Measurements from ENCODE around the gene DGKB. TPM values are rescaled to one million over a fixed set of nuclear protein-coding genes. Genes with fewer than 3 reads are reported as not detected.

Gene DGKB
- total RNA-seq, 1 donor: not detected

DNA sequence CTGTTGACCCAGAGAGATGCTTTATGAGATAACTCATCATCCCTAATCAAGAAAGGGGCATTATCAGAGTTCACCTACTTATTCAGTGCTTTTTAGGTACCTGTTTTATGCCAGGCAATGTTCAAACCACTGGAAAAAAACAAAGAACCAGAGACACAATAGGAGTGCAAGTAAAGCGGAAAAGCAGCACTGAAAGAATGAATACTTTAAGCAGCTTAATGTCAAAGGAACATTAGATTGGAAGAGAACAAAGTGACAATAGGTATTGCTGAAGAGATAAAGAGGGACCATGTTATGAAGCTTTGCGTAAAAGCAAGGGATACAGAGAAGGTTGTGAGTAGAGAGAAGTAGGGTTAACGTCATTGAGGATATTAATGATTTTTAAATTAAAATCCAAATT, 11.3 kb downstream of the DGKB start:
- no peaks in the 10 kb centered on the region for H3K4me1 ChIP-seq (ENCODE audit: insufficient read depth, low read length)
- H3K9me3 ChIP-seq (ENCODE audit: low read depth, low read length): no peaks in the 10 kb centered on the region
- no peaks in the 10 kb centered on the region for H3K27me3 ChIP-seq (ENCODE audit: insufficient read depth, low read length)
- no peak overlapping the region for H3K4me3 ChIP-seq (ENCODE audit: low read length)

DNA sequence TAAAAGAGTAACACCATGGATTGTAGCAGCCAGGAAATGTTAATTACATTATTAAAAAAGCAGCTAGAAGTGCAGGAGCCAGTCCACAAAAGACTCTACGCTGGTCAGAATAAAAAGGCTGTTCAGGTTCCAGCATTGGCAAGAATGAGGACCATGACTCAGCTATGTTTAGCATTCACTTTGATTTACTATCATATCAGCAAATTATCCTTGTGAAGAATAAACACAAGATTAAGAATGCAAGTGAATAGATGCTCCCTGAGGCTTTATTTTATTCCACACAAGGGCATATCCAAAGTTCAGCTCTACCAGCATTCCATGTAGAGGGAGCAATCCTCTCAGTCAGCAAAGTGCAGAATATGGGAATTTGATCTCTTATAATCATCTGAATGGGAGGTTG, 13.6 kb downstream of the DGKB start:
- no peaks in the 10 kb centered on the region for H3K27me3 ChIP-seq (ENCODE audit: insufficient read depth, low read length)
- H3K4me3 ChIP-seq (ENCODE audit: low read length): no peak overlapping the region
- no peaks in the 10 kb centered on the region for H3K9me3 ChIP-seq (ENCODE audit: low read depth, low read length)
- H3K4me1 ChIP-seq (ENCODE audit: insufficient read depth, low read length): no peaks in the 10 kb centered on the region

DNA sequence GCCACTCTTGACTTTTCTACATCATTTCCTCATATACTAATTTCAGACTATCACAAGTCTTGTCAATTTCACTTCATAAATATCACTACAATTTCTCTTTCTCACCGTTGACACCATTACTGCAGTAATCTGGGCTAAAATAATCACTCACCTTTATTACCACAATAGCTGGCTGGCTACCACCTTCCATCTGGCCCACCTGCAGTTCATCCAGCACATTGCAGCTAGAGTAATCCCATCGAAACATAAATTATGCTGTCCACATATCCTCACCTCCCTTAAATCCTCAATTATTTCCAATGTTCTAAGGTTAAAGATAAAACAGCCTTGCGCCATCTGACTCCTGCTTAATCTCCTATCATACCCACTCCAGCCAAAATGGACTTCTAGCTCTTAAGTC, 16.0 kb downstream of the DGKB start:
- H3K4me1 ChIP-seq (ENCODE audit: insufficient read depth, low read length): no peaks in the 10 kb centered on the region
- no peak overlapping the region for H3K4me3 ChIP-seq (ENCODE audit: low read length)
- H3K9me3 ChIP-seq (ENCODE audit: low read depth, low read length): no peaks in the 10 kb centered on the region
- no peaks in the 10 kb centered on the region for H3K27me3 ChIP-seq (ENCODE audit: insufficient read depth, low read length)

DNA sequence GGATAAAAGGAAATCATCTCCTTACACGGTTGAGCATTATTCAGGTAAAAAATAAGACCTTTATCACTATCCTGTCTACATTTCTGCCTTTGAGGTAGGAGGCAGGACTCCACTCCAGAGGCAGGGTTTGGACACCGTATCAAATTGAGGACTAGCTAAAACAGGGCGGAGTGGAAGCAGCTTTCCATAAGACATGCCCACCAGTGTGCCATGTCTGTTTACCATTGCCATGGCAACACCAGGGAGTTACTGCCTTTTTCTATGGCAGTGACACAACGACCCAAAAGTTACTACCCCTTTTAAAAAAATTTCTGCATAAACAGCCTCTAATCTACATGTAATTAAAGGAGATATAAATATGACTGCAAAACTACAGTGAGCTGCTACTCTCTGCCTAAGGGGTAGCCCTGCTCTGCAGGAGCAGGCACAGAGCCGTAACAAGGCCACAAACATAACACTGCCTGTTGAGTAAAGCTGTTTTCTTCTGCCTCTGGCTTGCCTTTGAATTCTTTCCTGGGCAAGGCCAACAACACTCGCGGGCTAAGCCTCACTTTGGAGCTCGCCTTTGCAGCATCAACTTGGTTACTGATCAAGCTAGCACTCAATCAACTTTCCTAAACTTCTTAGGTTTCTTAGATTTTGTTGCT, 26.5 kb downstream of the DGKB start:
- no peaks in the 10 kb centered on the region for H3K4me1 ChIP-seq (ENCODE audit: insufficient read depth, low read length)

DNA sequence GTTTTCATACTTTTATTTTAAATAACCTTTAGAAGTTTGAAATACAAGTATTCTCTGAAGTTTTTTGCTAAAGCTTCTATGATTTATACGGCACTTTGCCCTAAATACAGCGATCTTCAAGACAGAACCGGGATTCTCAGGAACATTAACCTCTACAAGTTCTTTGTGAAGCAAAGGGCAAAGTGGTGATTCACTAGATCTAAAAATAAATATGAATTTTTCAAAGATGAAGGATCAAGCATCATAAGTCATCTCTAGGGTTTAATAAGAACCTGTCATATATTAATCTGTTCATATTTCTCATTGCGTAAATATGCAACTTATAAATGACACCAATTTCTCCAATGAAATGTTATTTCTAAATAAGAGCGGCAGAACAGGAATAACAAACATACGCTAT, 30.7 kb downstream of the DGKB start:
- H3K4me3 ChIP-seq (ENCODE audit: low read length): no peak overlapping the region

More for the DNA sequence above, 26.5 kb downstream of the DGKB start:
- Histone ChIP-seq H3K4me3 (ENCODE audit: low read length) (no peak overlapping the region), H3K27me3 (ENCODE audit: insufficient read depth, low read length) (no peaks in the 10 kb centered on the region), H3K9me3 (ENCODE audit: low read depth, low read length) (no peaks in the 10 kb centered on the region)

DNA sequence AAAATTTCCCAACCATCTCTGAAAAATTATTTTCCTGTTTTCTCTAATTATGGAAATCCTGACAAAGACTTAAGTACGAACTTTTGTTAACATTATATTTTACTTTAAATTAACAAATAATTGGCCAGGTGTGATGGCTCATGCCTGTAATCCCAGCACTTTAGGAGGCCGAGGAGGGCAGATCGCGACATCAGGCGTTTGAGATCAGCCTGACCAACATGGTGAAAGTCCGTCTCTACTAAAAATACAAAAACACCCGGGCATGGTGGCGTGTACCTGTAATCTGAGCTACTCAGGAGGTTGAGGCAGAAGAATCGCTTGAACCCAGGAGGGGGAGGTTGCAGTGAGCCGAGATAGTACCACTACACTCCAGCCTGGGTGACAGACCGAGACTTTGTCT, 32.2 kb downstream of the DGKB start:
- Histone ChIP-seq H3K27me3 (ENCODE audit: insufficient read depth, low read length) (no peaks in the 10 kb centered on the region), H3K4me1 (ENCODE audit: insufficient read depth, low read length) (no peaks in the 10 kb centered on the region), H3K4me3 (ENCODE audit: low read length) (no peak overlapping the region), H3K9me3 (ENCODE audit: low read depth, low read length) (no peaks in the 10 kb centered on the region)

More for the DNA sequence above, 30.7 kb downstream of the DGKB start:
- Histone ChIP-seq H3K27me3 (ENCODE audit: insufficient read depth, low read length) (no peaks in the 10 kb centered on the region), H3K4me1 (ENCODE audit: insufficient read depth, low read length) (no peaks in the 10 kb centered on the region), H3K9me3 (ENCODE audit: low read depth, low read length) (no peaks in the 10 kb centered on the region)

DNA sequence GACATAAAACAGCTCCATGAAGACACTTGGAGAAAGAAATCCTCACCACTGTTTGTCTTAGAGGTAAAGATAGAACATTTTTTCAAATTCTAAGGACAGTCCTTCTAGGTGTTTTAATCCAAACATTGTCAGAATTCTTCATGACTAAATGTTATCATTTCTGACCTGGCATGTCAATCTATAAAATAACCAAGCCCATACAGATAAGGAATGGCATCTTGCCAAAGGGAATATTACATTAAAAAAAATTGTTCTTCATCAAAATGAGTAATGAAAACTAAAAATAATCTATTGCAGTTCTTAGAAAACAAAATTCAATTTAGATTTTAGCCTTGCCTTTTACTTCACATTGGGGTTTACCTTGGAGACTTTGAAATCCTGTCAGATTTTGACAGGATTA, 33.6 kb downstream of the DGKB start:
- no peak overlapping the region for H3K4me3 ChIP-seq (ENCODE audit: low read length)
- H3K4me1 ChIP-seq (ENCODE audit: insufficient read depth, low read length): no peaks in the 10 kb centered on the region
- no peaks in the 10 kb centered on the region for H3K9me3 ChIP-seq (ENCODE audit: low read depth, low read length)
- no peaks in the 10 kb centered on the region for H3K27me3 ChIP-seq (ENCODE audit: insufficient read depth, low read length)

DNA sequence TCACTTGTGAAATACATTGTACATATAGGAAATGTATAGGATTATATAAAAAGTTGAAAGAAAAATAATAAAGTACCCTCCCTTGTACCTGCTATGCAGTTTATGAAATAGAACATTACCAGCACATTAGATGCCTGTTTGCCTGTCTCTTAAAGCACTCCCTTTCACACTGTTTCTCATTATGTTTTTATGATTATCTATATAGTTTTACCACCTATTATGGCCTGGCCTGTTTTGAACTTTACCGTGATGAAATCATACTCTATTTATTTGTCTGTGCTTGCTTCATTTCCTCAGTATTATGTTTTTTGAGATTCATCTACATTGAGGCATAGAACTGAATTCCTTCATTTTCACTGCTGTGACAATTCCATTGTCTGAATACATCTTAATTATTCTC, 41.1 kb downstream of the DGKB start:
- no peaks in the 10 kb centered on the region for H3K9me3 ChIP-seq (ENCODE audit: low read depth, low read length)
- H3K4me3 ChIP-seq (ENCODE audit: low read length): no peak overlapping the region
- H3K27me3 ChIP-seq (ENCODE audit: insufficient read depth, low read length): no peaks in the 10 kb centered on the region
- H3K4me1 ChIP-seq (ENCODE audit: insufficient read depth, low read length): no peaks in the 10 kb centered on the region

DNA sequence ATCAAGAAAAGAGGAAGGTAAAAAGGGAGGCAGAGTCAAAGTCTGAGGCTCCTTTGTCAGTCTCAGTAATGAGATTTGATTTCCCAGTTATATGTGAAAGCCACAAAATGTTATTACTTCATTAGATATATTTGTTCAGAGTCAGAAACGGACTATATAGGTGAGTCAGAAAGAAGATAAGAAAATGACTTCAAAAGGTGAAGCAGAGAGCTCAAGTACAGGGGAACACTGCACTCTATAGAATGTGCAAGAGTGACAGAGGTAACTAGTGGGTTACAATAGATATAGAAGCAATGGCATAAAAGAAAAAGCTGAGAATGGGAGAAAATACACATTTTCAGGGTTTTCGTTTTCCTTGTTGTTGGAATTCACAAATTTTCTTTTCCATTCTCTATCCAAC, 43.3 kb downstream of the DGKB start:
- H3K9me3 ChIP-seq (ENCODE audit: low read depth, low read length): no peaks in the 10 kb centered on the region
- no peaks in the 10 kb centered on the region for H3K4me1 ChIP-seq (ENCODE audit: insufficient read depth, low read length)
- no peaks in the 10 kb centered on the region for H3K27me3 ChIP-seq (ENCODE audit: insufficient read depth, low read length)
- H3K4me3 ChIP-seq (ENCODE audit: low read length): no peak overlapping the region

DNA sequence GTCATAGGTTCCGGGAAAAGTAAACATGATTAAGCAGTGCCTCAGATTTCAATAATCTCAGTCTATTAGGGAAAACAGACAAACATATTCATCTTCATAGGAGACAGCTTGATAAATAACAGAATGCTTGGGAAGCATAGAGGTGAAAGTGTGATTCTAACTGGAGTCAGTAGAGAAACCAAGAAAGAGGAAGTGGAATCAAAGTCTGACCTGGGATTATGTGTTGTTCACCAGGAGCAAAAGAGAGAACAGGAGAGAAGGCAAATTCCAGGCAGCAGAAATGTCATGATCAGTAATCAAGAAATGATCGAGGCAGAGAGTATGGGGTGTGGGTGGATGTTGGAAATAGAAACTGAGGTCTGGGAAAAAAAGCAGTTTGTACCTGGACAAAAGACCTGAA, 43.7 kb downstream of the DGKB start:
- no peaks in the 10 kb centered on the region for H3K9me3 ChIP-seq (ENCODE audit: low read depth, low read length)
- no peaks in the 10 kb centered on the region for H3K27me3 ChIP-seq (ENCODE audit: insufficient read depth, low read length)
- H3K4me1 ChIP-seq (ENCODE audit: insufficient read depth, low read length): no peaks in the 10 kb centered on the region
- H3K4me3 ChIP-seq (ENCODE audit: low read length): no peak overlapping the region

DNA sequence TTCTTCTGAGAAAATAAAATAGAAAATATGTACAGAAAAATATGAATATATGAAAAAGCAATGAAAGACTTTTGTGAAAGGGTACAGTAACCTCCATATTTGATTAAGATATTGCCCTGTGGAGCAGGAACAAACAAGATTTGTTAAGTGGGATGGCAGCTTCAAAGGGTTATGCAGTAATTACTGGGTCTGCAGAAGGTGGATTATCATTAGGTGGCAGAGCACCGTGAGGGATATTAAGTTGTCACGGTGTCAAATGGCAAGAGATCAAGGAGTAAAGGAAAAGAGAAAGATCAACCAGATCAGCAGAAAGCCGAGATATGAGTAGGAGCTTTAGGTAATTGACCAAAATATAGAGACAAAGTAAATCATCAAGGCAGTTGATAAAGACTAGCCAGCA, 44.1 kb downstream of the DGKB start:
- Histone ChIP-seq H3K4me1 (ENCODE audit: insufficient read depth, low read length) (no peaks in the 10 kb centered on the region), H3K27me3 (ENCODE audit: insufficient read depth, low read length) (no peaks in the 10 kb centered on the region), H3K4me3 (ENCODE audit: low read length) (no peak overlapping the region), H3K9me3 (ENCODE audit: low read depth, low read length) (no peaks in the 10 kb centered on the region)

DNA sequence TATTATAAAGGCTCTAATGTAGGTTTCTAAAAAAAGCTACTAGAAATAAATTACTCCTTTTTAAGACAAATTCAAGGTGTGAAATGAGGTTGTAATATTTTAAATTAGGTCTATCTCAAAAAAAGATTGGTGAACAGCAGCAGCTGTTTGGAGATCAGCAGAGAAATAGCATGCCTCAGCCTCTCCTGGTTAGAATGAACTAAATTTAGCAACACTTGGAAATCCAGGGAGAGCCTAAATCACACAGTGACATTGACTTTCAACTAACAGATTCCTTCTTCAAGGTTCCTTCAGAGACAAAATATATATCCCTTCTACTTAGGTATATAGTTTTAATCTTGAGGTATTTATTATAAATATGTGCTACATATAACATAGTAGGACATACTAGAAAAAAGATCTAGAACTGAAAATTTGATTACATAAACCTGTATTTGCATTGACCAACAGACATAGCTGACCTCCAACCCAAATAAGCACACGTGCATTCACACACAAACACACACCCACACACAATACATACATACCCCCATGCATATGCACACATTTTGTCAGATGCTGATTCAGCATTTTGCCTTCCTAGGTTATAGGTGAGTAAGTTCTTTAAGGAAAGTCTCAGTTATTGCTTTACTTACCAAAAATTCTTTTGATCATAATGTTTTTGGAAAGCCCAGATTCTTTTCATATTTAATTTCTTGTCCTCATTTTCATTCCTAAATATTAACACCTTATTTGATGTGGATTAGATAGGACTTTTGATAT, 47.3 kb downstream of the DGKB start:
- Histone ChIP-seq H3K9me3 (ENCODE audit: low read depth, low read length) (no peaks in the 10 kb centered on the region), H3K4me3 (ENCODE audit: low read length) (no peak overlapping the region), H3K27me3 (ENCODE audit: insufficient read depth, low read length) (no peaks in the 10 kb centered on the region), H3K4me1 (ENCODE audit: insufficient read depth, low read length) (no peaks in the 10 kb centered on the region)

DNA sequence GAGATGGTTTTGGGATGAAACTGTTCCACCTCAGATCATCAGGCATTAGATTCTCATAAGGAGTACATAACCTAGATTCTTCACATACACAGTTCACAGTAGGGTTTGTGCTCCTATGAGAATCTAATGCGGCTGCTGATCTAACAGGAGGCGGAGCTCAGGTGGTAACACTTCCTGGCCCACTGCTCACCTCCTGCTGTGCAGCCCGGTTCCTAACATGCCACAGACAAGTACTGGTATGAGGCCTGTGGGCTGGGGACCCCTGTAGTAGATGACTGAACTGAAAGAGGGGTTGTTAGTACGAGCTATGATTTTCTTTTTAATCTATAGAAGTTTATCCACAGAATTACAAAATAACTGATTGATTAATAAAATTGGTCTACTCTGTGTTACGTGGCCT, 48.1 kb downstream of the DGKB start:
- Histone ChIP-seq H3K9me3 (ENCODE audit: low read depth, low read length) (no peaks in the 10 kb centered on the region), H3K27me3 (ENCODE audit: insufficient read depth, low read length) (no peaks in the 10 kb centered on the region), H3K4me3 (ENCODE audit: low read length) (no peak overlapping the region), H3K4me1 (ENCODE audit: insufficient read depth, low read length) (no peaks in the 10 kb centered on the region)

DNA sequence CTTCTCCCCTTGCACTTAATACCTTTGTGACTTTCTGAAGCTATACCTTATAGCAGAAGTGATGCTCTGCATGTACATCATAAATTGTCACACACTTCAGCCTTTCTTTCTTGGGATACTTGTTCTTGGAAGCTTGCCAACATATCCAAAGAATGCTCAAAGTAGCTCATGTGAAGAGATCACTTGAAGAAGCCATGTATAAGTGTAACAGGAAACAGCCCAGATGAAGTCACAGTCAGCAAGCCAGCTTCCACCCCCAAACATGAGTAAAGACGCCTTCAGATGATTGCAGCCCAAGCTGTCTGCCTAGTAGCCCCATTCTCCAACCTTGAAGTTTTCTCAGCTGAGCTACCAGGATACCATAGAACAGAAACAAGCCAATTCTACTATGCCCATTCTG, 50.9 kb downstream of the DGKB start:
- no peaks in the 10 kb centered on the region for H3K4me1 ChIP-seq (ENCODE audit: insufficient read depth, low read length)
- no peak overlapping the region for H3K4me3 ChIP-seq (ENCODE audit: low read length)
- no peaks in the 10 kb centered on the region for H3K9me3 ChIP-seq (ENCODE audit: low read depth, low read length)
- no peaks in the 10 kb centered on the region for H3K27me3 ChIP-seq (ENCODE audit: insufficient read depth, low read length)

DNA sequence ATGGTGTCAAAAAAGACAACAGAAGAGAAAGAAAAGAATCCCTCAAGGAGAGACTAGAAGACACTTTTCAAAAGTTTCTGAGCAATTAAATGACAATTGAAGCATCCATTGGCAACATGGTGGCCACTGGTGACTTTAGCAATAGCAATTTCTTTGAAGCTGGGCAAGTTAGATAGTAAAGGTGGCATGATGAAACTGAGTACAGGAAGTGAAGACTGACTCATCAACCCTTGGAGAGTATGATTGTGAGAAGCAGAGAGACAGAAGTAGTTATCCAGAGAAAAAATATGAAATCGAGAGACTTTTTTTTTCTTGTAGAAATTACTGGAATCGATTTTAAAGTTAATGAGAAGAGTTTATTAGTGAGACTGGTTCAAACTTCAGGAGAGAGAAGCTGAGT, 52.5 kb downstream of the DGKB start:
- H3K4me1 ChIP-seq (ENCODE audit: insufficient read depth, low read length): no peaks in the 10 kb centered on the region
- H3K4me3 ChIP-seq (ENCODE audit: low read length): no peak overlapping the region
- H3K9me3 ChIP-seq (ENCODE audit: low read depth, low read length): no peaks in the 10 kb centered on the region
- no peaks in the 10 kb centered on the region for H3K27me3 ChIP-seq (ENCODE audit: insufficient read depth, low read length)

DNA sequence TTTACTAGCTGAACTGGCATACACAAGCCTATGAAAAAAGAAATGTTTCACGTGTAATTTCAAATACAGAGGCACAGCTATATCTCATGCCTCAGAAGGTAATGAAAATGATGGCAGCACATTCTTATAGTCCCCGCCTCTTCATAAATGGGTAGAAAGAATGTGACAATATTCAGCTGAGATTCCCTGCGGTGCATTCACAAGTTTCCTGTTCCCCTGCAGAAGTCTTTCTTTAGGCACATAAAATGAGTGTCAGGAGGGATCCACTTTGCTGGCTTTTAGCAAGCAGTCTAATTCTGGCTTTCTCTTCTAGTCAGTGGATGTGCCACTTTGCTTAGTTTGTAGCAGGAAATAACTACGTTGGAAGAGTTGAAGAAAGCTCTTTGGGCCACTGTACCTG, 56.1 kb downstream of the DGKB start:
- H3K4me3 ChIP-seq (ENCODE audit: low read length): no peak overlapping the region
- H3K27me3 ChIP-seq (ENCODE audit: insufficient read depth, low read length): no peaks in the 10 kb centered on the region

More for the DNA sequence above, 56.1 kb downstream of the DGKB start:
- Histone ChIP-seq H3K4me1 (ENCODE audit: insufficient read depth, low read length) (no peaks in the 10 kb centered on the region), H3K9me3 (ENCODE audit: low read depth, low read length) (no peaks in the 10 kb centered on the region)
